ENCODE data around the gene RPS6KA2.
"Not testable (repeated sequence)": the region's sequence is repeated elsewhere in the genome, so short reads cannot be mapped to it uniquely, and the experiment has no call there.

The RPS6KA2 gene

DNA sequence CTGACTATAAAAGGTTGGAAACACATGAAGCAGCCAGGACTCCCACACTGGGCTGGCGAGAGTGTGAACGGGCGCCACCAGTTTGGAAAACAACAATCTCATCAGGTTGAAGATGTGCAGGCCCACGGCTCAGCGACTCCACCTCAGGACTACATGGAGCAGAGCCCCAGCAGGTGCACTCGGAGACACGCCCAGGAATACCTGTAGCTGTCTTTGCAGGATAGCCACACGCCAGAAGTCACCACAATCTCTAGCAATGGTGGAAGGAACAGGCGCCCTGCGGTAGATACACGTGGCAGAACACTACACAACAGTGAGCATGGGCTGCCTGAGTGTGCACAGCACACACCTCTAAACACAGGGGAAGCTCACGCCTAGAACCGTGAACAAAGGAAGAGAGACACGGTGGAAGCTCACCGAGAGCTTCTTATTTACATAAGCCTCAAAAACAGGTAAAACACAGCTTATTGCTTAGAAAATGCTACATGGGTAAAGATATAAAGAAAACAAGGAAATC, 28.7 kb upstream of the RPS6KA2 start:
- DNase-seq = peak; percentile 86

- peak; percentile 94 for DNase-seq
These were observed 28.2 kb upstream of the RPS6KA2 start for GRCh38 chr6:166655251-166655650.

GRCh38 chr6:166654573-166654972, 27.5 kb upstream of the RPS6KA2 start:
- no peak for DNase-seq

DNA sequence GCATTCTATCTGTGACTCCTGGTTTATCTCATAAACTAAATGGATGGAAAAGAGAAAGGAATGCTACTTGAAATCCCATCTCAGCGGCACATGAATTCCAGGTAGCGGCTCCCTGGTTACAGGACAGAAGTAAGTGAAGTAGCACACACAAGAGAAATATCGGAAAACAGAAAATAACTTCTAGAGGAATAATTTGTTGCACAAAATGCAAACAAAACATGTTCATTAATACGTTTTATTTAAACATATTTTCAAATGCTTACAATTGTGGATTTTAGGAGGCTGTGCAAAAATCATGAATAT, 26.5 kb upstream of the RPS6KA2 start:
- no peak for DNase-seq

- DNase-seq = no peak
These were observed 24.1 kb upstream of the RPS6KA2 start for GRCh38 chr6:166650824-166651807.

- no peak for DNase-seq
These were observed 23.0 kb upstream of the RPS6KA2 start for GRCh38 chr6:166650047-166650446.

DNA sequence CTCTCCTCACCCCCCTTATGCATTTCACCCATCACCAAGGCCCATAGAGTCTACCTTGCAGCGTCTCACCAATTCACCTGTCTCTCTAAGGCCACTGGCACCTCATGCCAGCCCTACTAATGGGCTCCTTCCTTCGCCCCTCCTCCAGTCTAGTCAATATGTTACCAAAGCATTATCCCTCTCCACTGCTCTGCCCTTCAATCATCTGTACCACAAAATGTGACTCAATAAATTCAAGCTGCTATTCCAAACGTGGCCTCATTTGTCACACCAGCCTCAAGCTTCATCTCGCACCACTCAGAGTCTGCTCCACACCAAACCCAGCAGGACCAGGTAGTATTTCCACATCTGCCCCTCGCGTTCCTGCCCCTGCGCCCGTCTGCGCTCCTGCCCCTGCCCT, 21.8 kb upstream of the RPS6KA2 start:
- no peak for DNase-seq

- DNase-seq = no peak
These were observed 20.8 kb upstream of the RPS6KA2 start for GRCh38 chr6:166647896-166648295.

DNA sequence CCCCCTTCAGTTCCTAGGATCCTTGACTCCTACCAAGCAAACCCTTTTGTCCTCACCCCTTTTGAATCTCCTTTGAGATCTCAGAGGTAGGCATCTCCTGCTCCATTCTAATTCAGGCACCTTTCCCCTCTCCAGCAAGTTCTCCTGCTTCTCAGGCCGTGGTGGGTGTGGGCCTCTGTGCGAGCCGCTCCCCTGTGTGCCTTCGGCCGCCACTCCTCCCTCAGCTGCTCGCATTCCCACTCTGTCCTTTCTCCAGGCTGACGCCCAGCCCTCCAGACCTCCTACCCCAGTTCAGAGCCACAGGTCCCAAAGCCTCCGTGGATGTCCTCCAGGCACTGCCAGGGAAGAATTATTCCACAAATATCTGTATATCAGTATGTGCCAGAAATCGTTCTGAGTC, 19.7 kb upstream of the RPS6KA2 start:
- DNase-seq = no peak

- DNase-seq = no peak
These were observed 18.8 kb upstream of the RPS6KA2 start for GRCh38 chr6:166645896-166646295.

- DNase-seq = no peak
These were observed 17.6 kb upstream of the RPS6KA2 start for GRCh38 chr6:166644681-166645080.

GRCh38 chr6:166643891-166644590, 17.0 kb upstream of the RPS6KA2 start:
- peak; percentile 12 for DNase-seq

DNA sequence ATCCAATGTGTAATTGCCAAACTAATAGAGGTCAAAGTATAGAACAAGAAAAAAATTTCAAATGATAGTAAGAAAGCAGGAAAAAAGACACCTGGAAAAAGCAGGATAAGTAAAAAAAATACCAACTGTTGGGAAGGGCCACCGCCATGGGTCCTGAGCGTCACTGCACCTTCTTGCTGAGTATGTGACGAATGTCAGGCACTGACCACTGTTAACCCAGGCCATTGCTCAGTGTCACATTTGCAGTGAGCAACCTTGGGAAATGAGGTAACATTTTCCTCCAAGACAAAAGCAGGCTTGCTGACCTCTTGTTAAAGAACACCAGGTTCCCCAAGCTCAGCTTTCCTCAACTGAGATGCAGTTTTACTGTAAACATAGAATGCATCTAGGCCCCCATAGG, 15.6 kb upstream of the RPS6KA2 start:
- DNase-seq = no peak

- DNase-seq = no peak
These were observed 13.4 kb upstream of the RPS6KA2 start for GRCh38 chr6:166640342-166641043.

GRCh38 chr6:166639921-166640320, 12.9 kb upstream of the RPS6KA2 start:
- DNase-seq = no peak

DNA sequence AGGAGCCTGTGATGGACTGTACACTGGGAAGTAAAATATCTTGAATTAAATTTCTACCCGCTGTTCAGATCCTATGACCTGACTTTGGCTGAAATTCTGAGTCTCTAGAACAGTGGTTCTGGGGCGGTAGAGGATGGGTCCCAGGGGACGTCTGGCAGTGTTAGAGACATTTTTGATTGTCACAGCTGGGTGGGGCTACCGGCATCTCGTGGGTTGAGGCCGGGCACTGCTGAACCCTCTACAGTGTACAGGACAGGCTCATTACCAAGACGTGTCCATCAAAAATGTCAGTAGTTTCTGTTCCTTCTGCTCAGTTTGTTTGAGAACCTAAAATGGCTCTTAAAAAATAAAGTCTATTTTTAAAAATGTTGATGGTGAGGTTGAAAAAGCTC, 11.5 kb upstream of the RPS6KA2 start:
- DNase-seq = no peak

DNA sequence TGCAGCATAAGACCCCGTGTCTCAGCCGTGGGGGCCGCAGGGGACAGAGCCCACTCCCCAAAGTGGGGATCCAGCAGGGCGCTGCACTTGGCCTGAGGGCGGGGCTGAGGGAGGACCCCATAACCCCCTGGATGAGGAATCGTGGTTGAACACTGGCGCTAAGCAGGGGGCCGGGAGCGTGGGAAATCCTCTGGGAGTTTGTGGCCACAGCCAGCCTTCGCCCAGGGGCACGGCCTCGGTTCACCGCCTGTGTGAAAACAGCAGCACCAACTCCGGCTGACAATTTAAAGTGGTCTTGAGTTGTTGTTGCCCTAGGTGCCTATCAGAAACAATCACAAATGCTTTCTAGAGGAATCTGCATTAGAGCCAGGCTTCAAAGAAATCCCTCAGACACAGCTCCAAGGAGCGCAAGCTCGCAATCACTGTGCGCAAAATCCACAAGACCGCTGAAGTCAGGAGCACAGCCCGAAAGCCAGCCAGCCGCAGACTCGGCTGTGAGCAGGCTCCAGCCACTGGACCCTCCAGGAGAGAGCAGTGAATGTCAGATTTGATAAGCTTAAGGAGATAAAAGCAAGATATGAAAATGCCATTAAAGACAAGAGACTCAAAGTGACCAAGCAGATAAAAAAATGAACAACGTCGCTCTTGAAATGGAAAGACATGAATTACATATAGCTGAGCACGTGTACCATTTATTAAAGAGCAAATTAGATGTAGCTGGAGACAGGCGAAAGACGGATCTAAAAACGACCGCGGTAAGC, 10.9 kb upstream of the RPS6KA2 start:
- no peak for DNase-seq

GRCh38 chr6:166636934-166637333, 9.9 kb upstream of the RPS6KA2 start:
- no peak for DNase-seq

GRCh38 chr6:166636191-166636933, 9.3 kb upstream of the RPS6KA2 start:
- DNase-seq = no peak

- no peak for DNase-seq
These were observed 8.2 kb upstream of the RPS6KA2 start for GRCh38 chr6:166635013-166635970.

DNA sequence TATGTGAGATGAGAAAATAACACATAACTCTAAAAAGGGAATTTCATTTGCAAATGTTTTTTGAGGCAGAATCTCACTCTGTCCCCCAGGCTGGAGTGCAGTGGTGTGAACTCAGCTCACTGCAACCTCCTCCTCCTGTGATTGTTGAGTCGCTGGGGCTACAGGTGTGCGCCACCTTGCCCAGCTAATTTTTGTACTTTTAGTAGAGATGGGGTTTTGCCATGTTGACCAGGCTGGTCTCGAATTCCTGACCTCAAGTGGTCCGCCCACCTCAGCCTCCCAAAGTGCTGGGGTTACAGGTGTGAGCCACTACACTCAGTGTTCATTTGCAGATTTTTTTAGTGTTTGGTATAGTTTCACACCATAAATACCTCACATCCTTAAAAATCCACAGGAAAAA, 7.5 kb upstream of the RPS6KA2 start:
- not testable (repeated sequence) for DNase-seq

All from DMS53 (cell line).